H1 (cell line): ENCODE results near the gene ERFE. TPM values are rescaled to one million over a fixed set of nuclear protein-coding genes. Genes with fewer than 3 reads are reported as not detected.

Experiments
- CTCF ChIA-PET: fragments of 300-600 bp; sonication (Branson Sonifier 250); formaldehyde crosslinking; loops from one replicate; lab custom pipeline; 2021; ENCODE audit not compliant: partially characterized antibody; lab: Charles Lee
- POLR2A ChIA-PET: fragments of 300-600 bp; sonication (Branson Sonifier 250); formaldehyde crosslinking; loops from one replicate; lab custom pipeline; 2021; ENCODE audit warnings: inconsistent platforms; ENCODE audit not compliant: partially characterized antibody; lab: Charles Lee
- DNase-seq, 2 experiments: peaks; one replicate each; pipeline versions ENCODE4 v3.0.0 to v3.0.0-alpha.2; 2010 to 2022; ENCODE audit warnings: low spot score in 2 of 2, low read depth in 1 of 2, mixed read lengths in 1 of 2
- FAIRE-seq: peaks from 2 replicates; lab custom pipeline; 2011; peaks lifted over from hg19 to GRCh38; lab: Jason Lieb, UNC
- H2AFZ ChIP-seq: 2 replicates; pipeline ENCODE4 v1.8.1; 2012; ENCODE audit warnings: low read length, inconsistent platforms
- H2AK5ac ChIP-seq: 2 replicates; pipeline ENCODE4 v1.6.1; 2013; ENCODE audit warnings: low read depth, low read length
- H2BK120ac ChIP-seq: replicated peaks from 2 replicates; pipeline ENCODE3; 2013; ENCODE audit warnings: low read depth, low read length, inconsistent platforms
- H2BK12ac ChIP-seq: 2 replicates; pipeline ENCODE4 v1.6.1; 2013; ENCODE audit warnings: low read depth, low read length
- H2BK15ac ChIP-seq: 2 replicates; pipeline ENCODE4 v1.6.1; 2013; ENCODE audit warnings: low read length
- H2BK20ac ChIP-seq: 2 replicates; pipeline ENCODE4 v1.6.1; 2013; ENCODE audit warnings: low read length
- H2BK5ac ChIP-seq: 2 replicates; pipeline ENCODE4 v1.6.1; 2013; ENCODE audit warnings: low read depth, low read length
- H3K14ac ChIP-seq: 2 replicates; pipeline ENCODE4 v1.6.1; 2013; ENCODE audit warnings: inconsistent platforms; ENCODE audit not compliant: insufficient read length
- H3K18ac ChIP-seq: 2 replicates; pipeline ENCODE4 v1.6.1; 2013; ENCODE audit warnings: low read length; ENCODE audit errors: extremely low read depth
- H3K23ac ChIP-seq: 2 replicates; pipeline ENCODE4 v1.6.1; 2013; ENCODE audit warnings: inconsistent platforms; ENCODE audit not compliant: insufficient read length
- H3K23me2 ChIP-seq: 2 replicates; pipeline ENCODE4 v1.6.1; 2013; ENCODE audit warnings: low read depth, low read length
- H3K27ac ChIP-seq: 2 replicates; pipeline ENCODE4 v1.6.1; 2011; ENCODE audit warnings: low read depth, low read length, inconsistent platforms
- H3K27me3 ChIP-seq, 4 experiments: replicated peaks in 1 of 4; 1 replicate in 1 of 4; 2 replicates in 3 of 4; pipeline versions ENCODE4 v1.6.1 to v1.8.1; 2011 to 2013; ENCODE audit warnings: low read length in 3 of 4, mild to moderate bottlenecking in 3 of 4, inconsistent platforms in 2 of 4, mixed read lengths in 2 of 4, moderate library complexity in 1 of 4; ENCODE audit not compliant: control insufficient read depth in 3 of 4, insufficient read depth in 3 of 4; ENCODE audit errors: extremely low read depth in 1 of 4
- H3K36me3 ChIP-seq, 4 experiments: 2 replicates each; pipeline versions ENCODE4 v1.6.1 to v1.8.1; 2011 to 2013; ENCODE audit warnings: mild to moderate bottlenecking in 4 of 4, low read length in 3 of 4, moderate library complexity in 2 of 4, control low read depth in 1 of 4, inconsistent platforms in 1 of 4; ENCODE audit not compliant: insufficient read depth in 4 of 4, control insufficient read depth in 2 of 4
- H3K4ac ChIP-seq: replicated peaks from 2 replicates; pipeline ENCODE3; 2013; ENCODE audit warnings: low read length, low read depth, mixed read lengths, inconsistent platforms; ENCODE audit not compliant: insufficient read length
- H3K4me1 ChIP-seq, 4 experiments: replicated peaks in 1 of 4; 1 replicate in 1 of 4; 2 replicates in 3 of 4; pipeline versions ENCODE4 v1.6.1 to v1.8.1; 2011 to 2013; ENCODE audit warnings: low read length in 3 of 4, inconsistent platforms in 2 of 4, mixed read lengths in 1 of 4; ENCODE audit not compliant: insufficient read depth in 4 of 4, control insufficient read depth in 3 of 4
- H3K4me2 ChIP-seq, 2 experiments: 2 replicates each; pipeline versions ENCODE4 v1.6.1 to v1.8.1; 2011 to 2013; ENCODE audit warnings: low read depth in 2 of 2, low read length in 2 of 2, control low read depth in 1 of 2, inconsistent platforms in 1 of 2, mild to moderate bottlenecking in 1 of 2; ENCODE audit not compliant: insufficient read depth in 1 of 2
- H3K4me3 ChIP-seq, 4 experiments: fragments of 200-600, 300-600 bp in 1 of 4; sonication (generic), shearing (Covaris generic), sonication (Bioruptor Twin) in 1 of 4; 2 replicates each; pipeline versions ENCODE4 v1.5.1 to v1.8.1; 2011 to 2016; ENCODE audit warnings: low read length in 4 of 4, low read depth in 3 of 4, control low read depth in 2 of 4, inconsistent platforms in 2 of 4, mild to moderate bottlenecking in 2 of 4, mixed read lengths in 1 of 4, moderate library complexity in 1 of 4; ENCODE audit not compliant: insufficient read depth in 2 of 4; ENCODE audit errors: extremely low read depth in 1 of 4
- H3K56ac ChIP-seq: replicated peaks from 2 replicates; pipeline ENCODE3; 2013; ENCODE audit warnings: low read depth, mild to moderate bottlenecking, mixed read lengths, low read length, inconsistent platforms; ENCODE audit not compliant: insufficient read length
- H3K79me1 ChIP-seq: 2 replicates; pipeline ENCODE4 v1.6.1; 2013; ENCODE audit warnings: low read depth, low read length, control low read depth
- H3K79me2 ChIP-seq, 2 experiments: 2 replicates each; pipeline versions ENCODE4 v1.6.1 to v1.8.1; 2012 to 2013; ENCODE audit warnings: low read length in 2 of 2, mild to moderate bottlenecking in 2 of 2, inconsistent platforms in 1 of 2; ENCODE audit not compliant: insufficient read depth in 2 of 2, control insufficient read depth in 1 of 2
- H3K9ac ChIP-seq, 4 experiments: replicated peaks in 1 of 4; 1 replicate in 1 of 4; 2 replicates in 3 of 4; pipeline versions ENCODE4 v1.6.1 to v1.8.1; 2011 to 2013; ENCODE audit warnings: low read depth in 3 of 4, low read length in 3 of 4, control low read depth in 2 of 4, mild to moderate bottlenecking in 2 of 4, moderate library complexity in 2 of 4, inconsistent platforms in 1 of 4; ENCODE audit errors: extremely low read depth in 1 of 4
- H3K9me3 ChIP-seq, 2 experiments: 2 replicates each; pipeline versions ENCODE4 v1.6.1 to v1.8.1; 2012 to 2013; ENCODE audit warnings: mild to moderate bottlenecking in 2 of 2, moderate library complexity in 2 of 2, control low read depth in 1 of 2, inconsistent platforms in 1 of 2, low read depth in 1 of 2, low read length in 1 of 2, mixed read lengths in 1 of 2; ENCODE audit not compliant: insufficient read depth in 2 of 2
- H4K20me1 ChIP-seq, 2 experiments: replicated peaks in 1 of 2; 2 replicates each; pipeline versions ENCODE3 to v1.8.1; 2011 to 2013; ENCODE audit warnings: inconsistent platforms in 2 of 2, low read length in 2 of 2, mild to moderate bottlenecking in 1 of 2; ENCODE audit not compliant: insufficient read depth in 2 of 2, control insufficient read depth in 1 of 2
- H4K5ac ChIP-seq: 2 replicates; pipeline ENCODE4 v1.6.1; 2013; ENCODE audit warnings: low read length, low read depth, mixed read lengths, inconsistent platforms; ENCODE audit not compliant: insufficient read length
- H4K8ac ChIP-seq: 2 replicates; pipeline ENCODE4 v1.8.0; 2013; ENCODE audit warnings: mild to moderate bottlenecking, moderate library complexity, low read length, inconsistent platforms; ENCODE audit not compliant: insufficient read depth; ENCODE audit errors: extremely low read depth
- H4K91ac ChIP-seq: replicated peaks from 2 replicates; pipeline ENCODE3; 2013; ENCODE audit warnings: low read length, mixed read lengths, inconsistent platforms; ENCODE audit not compliant: insufficient read length
- CEBPB ChIP-seq: IDR thresholded peaks from 2 replicates; pipeline ENCODE4 v1.6.1; 2012; ENCODE audit warnings: low read depth, low read length
- HDAC6 ChIP-seq: IDR thresholded peaks from one replicate; pipeline ENCODE4 v1.7.1; 2012; ENCODE audit warnings: low read depth, mild to moderate bottlenecking, inconsistent platforms, low read length, moderate library complexity
- KDM5A ChIP-seq: fragments of 200-600 bp; IDR thresholded peaks from 2 replicates; pipeline ENCODE4 v1.7.1; 2012; ENCODE audit warnings: mild to moderate bottlenecking, low read length, inconsistent platforms, mixed read lengths
- NRF1 ChIP-seq: IDR thresholded peaks from 2 replicates; pipeline ENCODE4 v1.6.1; 2011; ENCODE audit warnings: mild to moderate bottlenecking, low read depth, low read length, improper control_type of control experiment
- PHF8 ChIP-seq: fragments of 200-600 bp; sonication (generic); conservative IDR thresholded peaks from 2 replicates; pipeline ENCODE4 v1.7.1; 2012; ENCODE audit warnings: low read depth, mild to moderate bottlenecking, inconsistent platforms, low read length, moderate library complexity
- POLR2A ChIP-seq, 2 experiments: IDR thresholded peaks; 1 replicate in 1 of 2; 2 replicates in 1 of 2; pipeline ENCODE4 v1.6.1; 2011; ENCODE audit warnings: low read depth in 2 of 2, low read length in 2 of 2, mild to moderate bottlenecking in 2 of 2; ENCODE audit errors: control extremely low read depth in 1 of 2
- POU5F1 ChIP-seq: IDR thresholded peaks from 2 replicates; pipeline ENCODE4 v1.6.1; 2011; ENCODE audit warnings: low read depth, mild to moderate bottlenecking, low read length, moderate library complexity
- RFX5 ChIP-seq: IDR thresholded peaks from 2 replicates; pipeline ENCODE4 v1.6.1; 2011; ENCODE audit warnings: low read depth, low read length, improper control_type of control experiment, borderline replicate concordance
- SIRT6 ChIP-seq: IDR thresholded peaks from one replicate; pipeline ENCODE4 v1.7.1; 2012; ENCODE audit warnings: low read length, inconsistent platforms
- TAF7 ChIP-seq: optimal IDR thresholded peaks from 2 replicates; pipeline ENCODE3; 2011; ENCODE audit warnings: low read depth, mild to moderate bottlenecking, inconsistent platforms, low read length, moderate library complexity, borderline replicate concordance
- TEAD4 ChIP-seq: IDR thresholded peaks from 2 replicates; pipeline ENCODE4 v1.6.1; 2012; ENCODE audit warnings: low read depth, low read length, inconsistent platforms, mixed read lengths
- WGBS, 2 experiments: shearing (Covaris generic) in 1 of 2; methylation state at CpG; one replicate each; pipeline versions ENCODE4 v1.1.6 to v1.1.7; 2013 to 2015; ENCODE audit warnings: low lambda C conversion rate in 2 of 2, mixed read lengths in 2 of 2, inconsistent platforms in 1 of 2, low coverage in 1 of 2, missing lambda C conversion rate in 1 of 2; ENCODE audit not compliant: insufficient replicate concordance in 2 of 2, insufficient coverage in 1 of 2, insufficient read length in 1 of 2; ENCODE audit errors: extremely low coverage in 1 of 2, missing lambda C conversion rate in 1 of 2; 5-methylcytosine and 5-hydroxymethylcytosine counted together
- polyA plus RNA-seq, 7 experiments: library from polyadenylated mRNA; depleted of rRNA in 3 of 7; stranded (reverse) in 5 of 7; unstranded in 2 of 7; fragments of >200 nt in 5 of 7; fragments of 200-250 nt in 2 of 7; gene quantifications; 1 replicate in 5 of 7; 2 replicates in 1 of 7; 4 replicates in 1 of 7; pipeline versions ENCODE4 v1.2.1 to v1.2.3, GENCODE V29; 2011 to 2013; ENCODE audit warnings: missing spikeins in 2 of 7, mixed read lengths in 2 of 7
- total RNA-seq: library from RNA; stranded (reverse); fragmentation: NEBNext Ultra II Directional; extraction: Animal tissue kit (Norgen Biotek cat#: 25700); gene quantifications from 2 replicates; pipeline ENCODE4 v1.2.1, GENCODE V29; 2021
- TF ChIP-seq, protein P1 (sequence below): IDR thresholded peaks from 2 replicates; pipeline ENCODE4 v1.6.1; 2011; ENCODE audit warnings: low read length, improper control_type of control experiment

The ERFE gene
- total and polyA plus RNA-seq, 2 of the 8 experiments (the other 6 are each of a cell fraction or from before 2014, with no cell fraction given), result 2.5 to 3.6 TPM

DNA sequence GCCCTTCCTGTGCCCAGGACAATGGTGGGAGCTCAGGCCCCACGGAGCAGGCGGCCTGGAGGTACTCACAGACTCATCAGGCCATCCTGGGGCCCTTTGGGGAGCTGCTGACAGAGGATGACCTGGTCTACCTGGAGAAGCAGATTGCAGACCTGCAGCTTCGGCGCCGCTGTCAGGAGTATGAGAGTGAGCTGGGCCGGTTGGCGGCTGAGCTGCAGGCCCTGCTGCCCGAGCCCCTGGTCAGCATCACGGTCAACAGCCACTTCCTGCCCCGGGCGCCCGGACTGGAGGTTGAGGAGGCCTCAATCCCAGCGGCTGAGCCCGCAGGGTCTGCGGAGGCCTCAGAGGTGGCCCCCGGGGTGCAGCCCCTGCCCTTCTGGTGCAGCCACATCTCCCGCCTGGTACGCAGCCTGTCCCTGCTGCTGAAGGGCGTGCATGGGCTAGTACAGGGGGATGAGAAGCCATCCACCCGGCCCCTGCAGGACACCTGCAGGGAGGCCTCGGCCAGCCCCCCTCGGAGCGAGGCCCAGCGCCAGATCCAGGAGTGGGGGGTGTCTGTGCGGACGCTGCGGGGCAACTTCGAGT lies 28.6 kb upstream of the ERFE start:
- H3K79me1 ChIP-seq, result no peaks in the 10 kb centered on the region
- CTCF ChIA-PET, result interaction anchor here (1.0 to 5.3 kb wide), 2 partner anchors 9 to 12 kb away, joined by 3 to 41 read pairs; partner anchors contain the start of gene KLHL30
- no peak overlapping the region for H3K14ac ChIP-seq
- no peak overlapping the region for H3K4ac ChIP-seq
- no peak overlapping the region for H4K91ac ChIP-seq
- no peaks in the 10 kb centered on the region for H3K79me2 ChIP-seq
- FAIRE-seq (no peak), DNase-seq (no peak)
- no peak overlapping the region for H2BK15ac ChIP-seq
- no peak overlapping the region for H3K27ac ChIP-seq
- H3K56ac ChIP-seq, result no peak overlapping the region
- H3K18ac ChIP-seq, result no peak overlapping the region
- no peak overlapping the region for H4K5ac ChIP-seq
- peaks cover 0 to 13% (median 0%) of the 10 kb centered on the region in 4 experiments; a peak in 2 of 7 replicates for H3K4me1 ChIP-seq
- H3K4me2 ChIP-seq, result no peak overlapping the region
- POLR2A ChIA-PET, result interaction anchor here (0.8 kb wide), 1 partner anchor 9 kb away, joined by 3 read pairs; no protein-coding TSS in a partner anchor
- H4K20me1 ChIP-seq, result peaks cover 0 to 12% of the 10 kb centered on the region in 2 experiments
- no peaks in the 10 kb centered on the region; a peak in 1 of 8 replicates for H3K36me3 ChIP-seq
- H4K8ac ChIP-seq, result peak overlapping the region; percentile 63; the same call in 1 of the 2 replicates
- no peak overlapping the region for H2BK5ac ChIP-seq
- no peak overlapping the region for H3K23ac ChIP-seq
- peaks cover 15% of the 10 kb centered on the region for H3K23me2 ChIP-seq
- H2AK5ac ChIP-seq, result no peak overlapping the region
- H3K9me3 ChIP-seq, result 0 out of 4 replicates have a peak, but pooled peaks cover 0 to 4% of the 10 kb centered on the region in 2 experiments
- no peak overlapping the region for H3K9ac ChIP-seq
- no peak overlapping the region for H2BK12ac ChIP-seq
- no peak overlapping the region for H2BK120ac ChIP-seq
- 95% methylated on average over 22 of the region's 28 CpGs; no CpG with 5 or more reads in 1 of the 2 experiments for WGBS, 2 experiments
- no peak overlapping the region for H3K4me3 ChIP-seq
- no peaks in the 10 kb centered on the region for H3K27me3 ChIP-seq
- no peak overlapping the region for H2BK20ac ChIP-seq
- no peak overlapping the region for H2AFZ ChIP-seq
- TF ChIP-seq KDM5A, result no peak
- no peak for TF ChIP-seq SIRT6
- TF ChIP-seq RFX5, result no peak
- TF ChIP-seq, protein P1, sequence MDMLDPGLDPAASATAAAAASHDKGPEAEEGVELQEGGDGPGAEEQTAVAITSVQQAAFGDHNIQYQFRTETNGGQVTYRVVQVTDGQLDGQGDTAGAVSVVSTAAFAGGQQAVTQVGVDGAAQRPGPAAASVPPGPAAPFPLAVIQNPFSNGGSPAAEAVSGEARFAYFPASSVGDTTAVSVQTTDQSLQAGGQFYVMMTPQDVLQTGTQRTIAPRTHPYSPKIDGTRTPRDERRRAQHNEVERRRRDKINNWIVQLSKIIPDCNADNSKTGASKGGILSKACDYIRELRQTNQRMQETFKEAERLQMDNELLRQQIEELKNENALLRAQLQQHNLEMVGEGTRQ, result no peak
- TF ChIP-seq NRF1, result no peak
- no peak for TF ChIP-seq TAF7
- no peak for TF ChIP-seq PHF8
- no peak for TF ChIP-seq POU5F1
- no peak for TF ChIP-seq POLR2A (IDR thresholded peaks at IDR 0.05; ENCODE audit: control extremely low read depth in 1 of 2, low read depth in 2 of 2, low read length in 2 of 2)
- no peak for TF ChIP-seq HDAC6
- TF ChIP-seq CEBPB, result no peak
- TF ChIP-seq TEAD4, result no peak
